ENCODE data around the gene RHOBTB3.

RHOBTB3 gene

DNA sequence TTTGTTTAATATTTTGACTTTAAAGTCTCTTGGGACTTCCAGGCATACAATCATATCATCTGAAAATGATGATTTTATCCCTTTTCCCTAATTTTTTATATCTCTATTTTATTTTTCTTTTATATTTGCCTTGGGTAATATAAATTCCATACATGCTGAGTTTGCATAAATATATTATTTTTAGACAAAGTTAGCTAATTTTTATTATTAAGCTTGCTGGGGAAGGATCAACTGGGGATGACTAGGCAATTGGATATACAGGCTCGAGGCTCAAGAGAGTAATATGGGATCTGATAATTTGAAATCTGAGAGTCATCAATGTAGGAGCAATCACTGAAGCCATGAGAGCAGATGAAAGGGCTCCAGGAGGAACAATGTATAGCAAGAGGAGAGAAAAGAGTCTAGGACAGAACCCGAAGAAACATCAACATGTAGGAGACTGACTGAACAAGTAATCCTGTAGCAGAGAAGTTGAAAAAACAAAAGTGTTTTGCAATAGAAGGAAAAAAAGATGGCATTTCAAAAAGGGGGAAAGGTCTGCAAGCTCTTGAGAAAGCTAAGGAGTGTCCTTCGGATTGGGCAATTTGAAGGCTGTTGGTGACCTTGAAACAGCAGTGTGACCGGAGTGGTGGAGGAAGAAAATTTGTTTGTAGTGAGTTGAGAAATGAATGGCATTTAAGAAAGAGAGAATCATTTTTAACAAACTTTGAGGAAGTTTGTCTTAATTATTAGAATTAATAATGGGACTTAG, 17.0 kb upstream of the RHOBTB3 start:
- no peak for DNase-seq (ENCODE audit: low spot score)

DNA sequence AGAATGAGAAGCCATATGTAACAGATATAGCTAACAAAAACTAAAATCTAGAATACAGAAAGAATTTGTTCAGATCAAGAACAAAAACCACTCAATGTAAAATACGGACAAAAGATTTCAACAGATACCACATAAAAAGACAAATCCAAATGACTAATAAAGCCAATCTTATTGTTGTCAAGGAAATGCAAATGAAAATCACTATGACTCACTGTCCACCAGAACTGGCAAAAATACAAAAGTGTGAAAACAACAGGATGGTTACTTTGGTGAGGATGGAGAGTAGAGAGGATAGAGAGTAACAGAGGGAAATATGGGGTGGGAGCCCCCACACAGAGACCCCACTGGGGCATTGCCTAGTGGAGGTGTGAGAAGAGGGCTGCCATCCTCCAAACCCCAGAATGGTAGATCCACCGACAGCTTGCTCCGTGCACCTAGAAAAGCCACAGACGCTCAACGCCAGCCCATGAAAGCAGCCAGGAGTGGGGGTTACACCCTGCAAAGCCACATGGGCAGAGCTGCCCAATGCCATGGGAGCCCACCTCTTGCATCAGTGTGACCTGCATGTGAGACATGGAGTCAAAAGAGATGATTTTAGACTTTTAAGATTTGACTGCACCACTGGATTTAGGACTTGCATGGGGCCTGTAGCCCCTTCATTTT, 15.2 kb upstream of the RHOBTB3 start:
- no peak for DNase-seq (ENCODE audit: low spot score)

DNA sequence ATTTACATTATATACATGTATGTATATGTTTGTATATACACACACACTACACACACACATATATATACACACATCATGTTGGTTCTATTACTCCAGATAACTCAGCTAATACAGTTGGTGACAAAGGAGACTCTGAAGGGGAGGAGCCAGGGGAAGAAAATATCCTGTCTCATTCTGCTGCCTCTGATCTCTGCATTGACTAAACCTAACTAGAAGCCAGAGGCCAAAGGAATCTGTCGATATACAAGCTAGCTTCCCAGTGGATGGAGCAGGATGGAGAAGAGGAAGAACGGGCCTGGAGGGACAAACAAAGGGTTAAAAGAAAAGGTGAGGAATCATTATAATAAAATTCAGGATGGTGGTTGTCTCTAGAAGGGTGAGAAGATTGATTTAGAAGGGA, 13.7 kb upstream of the RHOBTB3 start:
- DNase-seq (ENCODE audit: low spot score): no peak

DNA sequence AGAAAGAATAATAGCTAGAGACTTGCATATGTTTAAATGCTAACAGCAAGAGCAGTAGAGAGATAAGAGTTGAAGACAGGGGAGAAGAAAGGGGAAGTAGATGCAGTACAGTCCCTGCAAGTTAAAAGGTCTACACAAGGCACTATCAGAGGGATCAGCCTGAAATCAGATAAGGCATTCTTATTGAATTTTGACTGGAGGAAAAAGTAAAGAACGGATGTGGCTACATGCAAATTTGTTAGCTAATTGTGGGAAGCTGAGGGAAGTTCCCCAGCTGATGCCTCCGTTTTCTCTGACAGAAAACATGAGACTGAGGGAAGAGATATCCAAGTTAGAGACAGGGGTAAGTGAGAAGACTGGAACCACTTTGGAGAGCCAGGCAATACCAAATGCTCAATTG, 12.9 kb upstream of the RHOBTB3 start:
- DNase-seq (ENCODE audit: low spot score): no peak

DNA sequence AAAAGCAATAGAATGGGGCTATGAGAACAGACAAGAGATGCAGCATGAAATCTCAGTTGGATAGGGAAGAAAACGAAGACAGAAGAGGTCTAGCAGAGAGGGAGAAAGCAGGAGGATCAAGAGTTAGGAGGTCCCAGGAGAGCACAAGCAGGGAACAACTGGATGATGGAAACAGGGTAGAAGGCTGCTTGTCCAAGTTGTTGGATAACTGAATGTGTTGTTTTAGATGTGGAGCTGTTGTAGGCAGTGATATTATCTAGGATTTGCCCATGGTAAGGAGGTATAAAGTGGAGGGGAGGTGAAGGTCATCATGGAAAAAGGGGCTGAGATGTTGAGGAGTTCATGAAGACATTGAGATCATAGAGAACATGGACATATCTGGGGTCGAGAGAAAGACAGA, 12.4 kb upstream of the RHOBTB3 start:
- DNase-seq (ENCODE audit: low spot score): no peak

DNA sequence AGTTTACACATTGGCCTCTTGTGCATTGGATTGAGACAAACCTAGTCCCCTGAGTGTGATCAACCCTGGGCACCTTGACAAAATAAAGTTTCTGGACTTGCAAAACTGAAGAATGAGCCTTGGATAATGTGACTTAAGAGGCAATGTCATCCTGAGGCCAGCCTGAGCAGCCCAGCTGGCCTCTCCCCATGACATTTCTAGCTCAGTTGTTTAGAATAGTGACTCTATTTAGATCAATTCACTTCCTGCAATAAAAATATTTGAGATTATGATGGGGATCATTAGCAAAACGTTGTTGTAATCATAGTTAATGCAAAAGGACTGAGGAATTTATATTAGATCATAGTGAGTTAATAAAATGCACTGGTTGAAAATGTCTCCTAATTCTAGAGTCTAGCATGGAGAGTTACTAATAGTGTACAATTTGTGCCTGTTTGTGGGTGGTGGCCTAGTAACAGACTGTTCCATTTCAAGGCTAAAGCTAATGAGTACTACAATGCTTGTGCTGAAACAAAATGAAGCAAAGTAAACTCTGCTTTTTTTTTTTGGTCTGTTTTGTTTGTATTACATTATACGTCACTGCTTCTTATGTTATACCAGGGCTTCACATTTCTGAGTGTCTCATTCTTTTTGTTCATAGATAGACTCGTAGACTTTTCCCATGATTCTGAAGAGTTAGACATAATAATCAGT, 10.9 kb upstream of the RHOBTB3 start:
- DNase-seq (ENCODE audit: low spot score): peak; percentile 61

DNA sequence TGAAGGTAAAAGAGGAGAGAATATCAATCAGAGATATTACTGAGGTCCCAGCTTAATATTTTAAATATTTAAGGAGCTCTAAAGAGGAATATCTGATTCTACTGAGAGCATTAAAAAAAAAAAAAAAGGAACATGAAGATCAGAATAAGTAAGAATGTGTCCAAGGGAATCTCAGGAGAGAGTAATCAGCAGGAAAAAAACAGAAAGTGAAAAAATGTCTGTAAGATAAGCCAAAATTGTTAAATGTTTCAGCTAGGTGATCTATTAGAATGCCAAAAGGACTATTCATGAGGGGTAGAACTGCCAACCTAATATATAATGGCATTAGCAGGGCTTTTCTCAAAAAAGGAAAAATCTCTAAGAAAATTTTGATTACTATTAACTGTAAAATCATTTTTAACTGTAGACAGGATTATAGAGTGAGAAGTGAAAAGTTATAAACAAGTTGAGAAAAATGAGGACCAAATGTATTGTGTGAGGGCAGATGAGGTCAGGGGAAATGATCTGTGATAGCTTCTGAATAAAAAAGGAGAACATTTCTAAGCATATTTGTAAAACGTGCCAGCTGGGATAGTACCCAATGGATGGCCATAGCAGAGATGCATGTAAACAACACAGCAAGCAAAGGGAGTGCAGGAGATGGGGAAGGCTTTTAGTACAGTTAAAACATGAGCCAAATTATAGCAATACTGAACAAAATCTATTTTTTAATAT, 9.4 kb upstream of the RHOBTB3 start:
- DNase-seq (ENCODE audit: low spot score): no peak

DNA sequence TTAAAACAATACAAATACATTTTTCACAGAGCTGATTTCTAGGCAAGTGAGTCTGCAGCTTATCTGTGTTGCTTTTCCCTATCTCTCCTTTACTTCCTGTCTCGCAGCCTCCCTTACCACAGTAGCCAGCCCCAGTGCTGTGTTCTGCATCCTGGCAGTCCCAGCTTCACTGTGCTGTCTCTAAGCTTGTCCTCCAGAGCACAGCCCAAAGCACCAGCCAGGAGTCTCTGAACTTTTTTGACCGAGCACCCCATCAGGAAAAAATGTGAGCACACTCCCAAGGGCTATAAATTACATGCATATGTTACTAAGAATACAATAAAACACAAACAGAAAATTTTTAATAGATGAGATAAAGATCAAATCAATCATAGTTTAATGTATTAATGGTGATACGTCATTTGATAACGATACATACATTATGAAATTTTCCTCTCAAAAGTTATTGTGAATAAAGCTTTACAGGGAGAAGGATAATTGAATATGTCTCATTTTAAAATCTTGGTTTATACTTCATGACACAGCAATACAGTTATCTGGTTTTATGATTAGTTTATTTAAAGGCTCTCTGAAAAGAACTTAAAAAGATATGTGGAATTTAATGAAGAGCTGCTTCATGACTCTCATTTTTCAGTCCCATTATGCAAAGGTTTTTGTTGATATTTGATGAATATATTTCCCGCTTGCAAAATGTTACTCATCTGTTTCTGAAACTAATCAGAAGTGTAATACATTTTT, 7.3 kb upstream of the RHOBTB3 start:
- DNase-seq (ENCODE audit: low spot score): no peak

DNA sequence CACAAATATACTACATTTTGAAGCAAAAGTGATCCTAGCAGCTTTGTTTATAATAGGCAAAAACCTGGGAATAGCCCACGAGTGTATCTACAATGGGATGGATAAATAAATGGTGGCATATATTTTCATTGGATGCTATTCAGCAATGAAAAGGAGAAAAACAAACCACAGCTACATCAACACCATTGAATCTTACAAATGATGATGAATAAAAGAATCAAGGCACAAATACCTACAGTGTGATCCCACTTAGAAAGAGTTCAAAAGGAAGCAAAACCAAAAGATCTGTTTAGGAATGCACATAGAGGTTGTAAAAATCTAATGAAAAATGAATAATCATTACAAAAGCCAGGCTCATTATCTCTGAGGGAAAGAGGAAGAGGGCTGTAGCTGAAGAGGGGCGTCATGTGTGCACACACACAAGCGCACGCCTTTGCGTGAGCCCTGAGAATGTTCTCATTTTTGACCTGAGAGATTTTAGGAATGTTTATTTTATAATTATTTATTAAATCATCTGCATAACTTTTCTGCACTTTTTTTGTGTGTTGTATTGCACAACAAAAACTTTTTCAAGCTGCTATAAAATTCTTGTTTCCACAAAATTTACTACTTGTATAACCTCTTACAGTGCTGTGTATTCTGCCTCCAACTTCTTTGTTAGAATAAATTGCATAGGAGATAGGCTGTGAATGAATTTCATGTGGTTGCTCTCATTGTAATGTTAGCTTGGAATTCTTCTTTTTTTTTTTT, 5.9 kb upstream of the RHOBTB3 start:
- no peak for DNase-seq (ENCODE audit: low spot score)

DNA sequence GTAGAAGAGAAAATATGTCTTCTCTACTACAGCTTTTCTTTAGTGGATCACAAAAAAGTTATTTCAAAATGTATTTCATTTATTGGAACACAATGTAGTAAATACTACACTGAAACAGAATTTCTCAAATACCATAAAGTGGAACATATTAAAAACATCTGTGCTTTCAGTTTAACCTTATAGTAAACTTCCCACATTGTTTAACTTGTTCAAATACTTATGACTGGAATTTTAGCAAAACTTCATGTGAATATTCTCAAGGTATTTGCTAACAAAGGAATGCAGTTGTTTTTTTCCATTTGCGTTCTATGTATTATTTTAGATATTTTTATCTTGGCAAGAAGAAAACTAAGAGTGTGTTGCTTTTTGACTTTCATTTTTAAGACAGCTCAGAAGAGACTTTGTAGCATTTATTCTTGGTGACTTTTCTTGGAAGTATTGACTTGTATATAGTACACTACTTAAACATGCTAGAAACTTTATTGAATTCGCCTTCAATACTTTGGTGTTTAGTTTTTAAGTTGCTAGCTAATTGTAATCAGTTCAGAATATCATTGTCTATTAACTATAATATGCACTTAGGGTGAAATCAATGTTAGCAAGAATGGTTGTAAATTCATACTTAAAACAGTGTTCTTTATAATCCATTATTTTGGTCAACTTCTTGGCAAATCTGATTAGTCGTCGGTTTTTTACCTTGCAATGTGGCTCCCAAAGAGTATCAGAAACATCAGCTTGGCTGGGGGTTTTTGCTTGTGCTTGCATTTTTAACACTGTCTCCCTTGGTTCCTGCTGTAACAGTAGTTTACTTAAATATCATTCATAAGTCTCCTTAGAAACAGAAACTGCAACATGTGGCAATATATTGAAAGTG, 5.0 kb upstream of the RHOBTB3 start:
- no peak for DNase-seq (ENCODE audit: low spot score)

DNA sequence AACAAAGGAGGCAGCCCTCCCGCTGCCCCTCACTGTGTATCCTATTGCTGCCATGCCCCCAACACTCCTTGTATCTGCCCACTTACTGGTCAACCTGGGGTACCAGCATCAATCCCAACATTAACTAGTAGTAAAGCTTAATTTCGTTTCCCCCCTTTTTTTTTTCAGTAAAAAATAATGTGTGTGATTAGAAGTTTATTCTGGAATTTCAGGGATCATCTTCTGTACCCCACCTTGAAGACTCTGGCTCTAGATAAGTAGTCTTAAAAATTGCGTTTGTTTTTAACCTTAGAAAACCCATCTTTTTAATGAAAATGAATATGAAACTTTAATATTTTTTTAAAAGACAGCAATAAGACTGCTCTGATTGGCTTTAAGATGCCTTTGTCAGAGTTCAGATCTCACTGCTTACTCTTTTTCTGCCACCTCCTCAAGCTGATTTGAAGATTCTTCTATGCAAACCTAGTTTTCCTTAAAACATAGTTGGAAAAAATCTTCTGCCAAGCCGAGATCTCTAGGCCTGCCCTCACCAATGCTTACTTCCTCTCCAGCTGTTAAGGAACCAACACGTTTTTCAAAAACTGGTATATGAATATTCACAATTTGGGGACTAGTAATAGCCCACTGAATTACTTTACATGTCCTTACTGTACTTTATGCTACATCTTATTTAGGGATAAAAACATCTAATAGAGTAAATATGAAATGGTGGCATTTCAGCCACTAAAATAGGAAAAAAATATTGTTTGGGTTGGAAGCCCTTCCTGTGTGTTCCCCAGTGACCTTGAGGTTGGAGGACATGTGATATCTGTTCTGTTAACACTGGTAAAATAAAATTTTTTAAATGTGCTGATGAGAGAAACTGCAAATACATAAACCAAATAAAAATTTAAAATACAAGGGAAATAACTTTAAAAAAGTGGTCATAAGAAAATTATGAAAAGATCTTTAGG, 4.0 kb upstream of the RHOBTB3 start:
- DNase-seq (ENCODE audit: low spot score): no peak

DNA sequence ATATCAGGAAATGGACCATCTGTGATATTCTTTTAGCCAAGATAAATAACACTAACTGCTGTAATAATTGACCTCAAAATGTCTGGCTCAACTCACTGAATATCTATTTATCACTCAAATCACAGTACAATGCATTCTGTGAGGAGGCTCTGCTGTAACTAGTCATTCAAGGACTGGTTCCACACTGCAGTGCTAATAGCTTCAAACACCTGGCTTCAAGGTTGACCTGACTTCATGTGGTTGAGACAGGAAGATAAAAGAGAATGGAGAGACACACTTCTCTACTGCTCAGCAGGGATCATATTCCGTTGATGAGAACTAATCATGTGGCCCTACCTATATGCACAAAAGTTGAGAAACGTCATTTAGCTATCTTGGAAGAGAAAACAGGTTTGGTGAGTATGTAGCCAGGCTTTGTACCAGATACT, 3.4 kb upstream of the RHOBTB3 start:
- DNase-seq (ENCODE audit: low spot score): no peak

DNA sequence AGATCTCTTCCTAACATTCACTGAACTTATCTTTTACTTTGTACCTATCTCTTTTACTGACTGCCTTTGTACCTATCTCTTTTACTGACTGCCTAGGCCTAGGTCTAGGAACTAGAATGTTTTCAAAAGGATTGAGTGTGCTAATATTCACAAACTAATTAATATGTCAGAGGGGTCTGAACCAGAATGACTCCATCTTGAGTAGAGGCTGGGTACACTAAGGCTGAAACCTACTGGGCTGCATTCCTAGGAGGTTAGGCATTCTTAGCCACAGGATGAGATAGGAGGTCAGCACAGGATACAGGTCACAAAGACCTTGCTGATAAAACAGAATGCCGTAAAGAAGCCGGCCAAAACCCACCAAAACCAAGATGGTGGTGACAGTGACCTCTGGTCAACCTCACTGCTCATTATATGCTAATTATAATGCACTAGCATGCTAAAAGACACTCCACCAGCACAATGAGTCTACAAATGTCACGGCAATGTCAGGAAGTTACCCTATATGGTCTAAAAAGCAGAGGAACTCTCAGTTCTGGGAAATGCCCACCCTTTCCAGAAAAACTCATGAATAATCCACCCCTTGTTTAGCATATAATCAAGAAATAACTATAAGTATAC, 2.5 kb upstream of the RHOBTB3 start:
- DNase-seq (ENCODE audit: low spot score): no peak

DNA sequence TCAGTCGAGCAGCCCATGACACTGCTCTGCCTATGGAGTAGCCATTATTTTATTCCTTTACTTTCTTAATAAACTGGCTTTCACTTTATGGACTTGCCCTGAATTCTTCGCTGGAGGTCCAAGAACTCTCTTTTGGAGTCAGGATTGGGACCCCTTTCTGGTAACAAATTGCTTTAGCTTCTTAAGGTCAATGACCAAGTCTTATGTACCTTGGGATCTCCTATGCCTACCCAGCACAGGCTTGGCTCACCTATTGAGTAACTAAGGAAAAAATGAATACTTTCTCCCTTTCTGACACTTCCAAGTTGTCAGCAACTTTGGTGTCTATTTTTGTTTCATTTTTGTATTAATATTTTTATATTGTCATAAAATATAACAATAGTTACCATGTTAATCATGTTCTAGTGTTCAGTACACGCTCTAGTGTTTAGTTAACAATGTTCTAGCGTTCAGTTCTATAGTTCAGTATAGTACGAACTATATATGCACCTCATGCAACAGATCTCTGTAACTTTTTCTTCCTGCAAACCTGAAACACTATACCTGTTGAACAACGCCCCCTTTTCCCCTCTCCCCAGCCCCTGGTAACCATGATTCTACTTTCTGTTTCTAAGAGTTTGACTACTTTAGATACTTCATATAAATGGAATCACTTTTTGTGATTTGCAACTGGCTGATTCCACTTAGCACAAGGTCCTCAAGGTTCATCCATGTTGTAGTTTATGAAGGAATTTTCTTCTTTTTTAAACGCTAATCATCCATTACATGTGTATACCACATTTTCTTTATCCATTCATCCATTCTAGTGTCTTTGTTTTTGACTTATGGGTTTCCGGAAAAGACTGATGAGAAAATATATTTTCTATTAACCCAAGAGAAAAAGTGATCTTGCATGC, 1.8 kb upstream of the RHOBTB3 start:
- DNase-seq (ENCODE audit: low spot score): no peak

DNA sequence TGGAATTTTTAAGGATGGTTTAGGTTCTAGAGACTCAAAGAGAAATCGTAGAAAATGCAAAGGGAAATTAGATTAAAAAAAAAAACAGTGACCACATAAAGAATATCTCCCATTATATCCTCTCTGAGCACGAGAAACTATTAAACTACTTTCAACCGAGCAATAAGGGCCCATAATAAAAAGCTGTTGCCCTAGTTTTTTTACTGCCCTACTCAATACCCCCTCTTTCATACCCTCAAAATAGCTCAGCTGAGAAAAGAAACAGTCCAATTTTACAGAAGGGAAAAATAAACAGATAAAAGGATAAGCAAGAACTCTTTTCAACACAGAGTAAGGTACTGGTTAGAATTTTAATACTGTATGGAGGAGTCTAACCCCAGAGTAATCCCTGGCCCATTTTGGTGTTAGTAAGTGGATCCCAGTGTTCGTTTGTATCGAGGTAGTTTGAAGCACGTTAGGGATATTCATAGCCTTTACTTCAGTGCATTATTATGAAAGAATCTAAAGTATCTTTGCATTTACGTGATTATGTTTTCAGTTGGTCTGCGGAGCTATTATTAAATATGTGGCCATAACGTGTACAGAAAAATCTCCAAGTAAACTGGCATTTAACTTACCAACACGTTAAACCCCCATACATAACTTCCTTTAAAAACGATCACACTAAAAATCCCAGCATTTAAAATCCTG, 980 bp upstream of the RHOBTB3 start:
- no peak for DNase-seq (ENCODE audit: low spot score)

DNA sequence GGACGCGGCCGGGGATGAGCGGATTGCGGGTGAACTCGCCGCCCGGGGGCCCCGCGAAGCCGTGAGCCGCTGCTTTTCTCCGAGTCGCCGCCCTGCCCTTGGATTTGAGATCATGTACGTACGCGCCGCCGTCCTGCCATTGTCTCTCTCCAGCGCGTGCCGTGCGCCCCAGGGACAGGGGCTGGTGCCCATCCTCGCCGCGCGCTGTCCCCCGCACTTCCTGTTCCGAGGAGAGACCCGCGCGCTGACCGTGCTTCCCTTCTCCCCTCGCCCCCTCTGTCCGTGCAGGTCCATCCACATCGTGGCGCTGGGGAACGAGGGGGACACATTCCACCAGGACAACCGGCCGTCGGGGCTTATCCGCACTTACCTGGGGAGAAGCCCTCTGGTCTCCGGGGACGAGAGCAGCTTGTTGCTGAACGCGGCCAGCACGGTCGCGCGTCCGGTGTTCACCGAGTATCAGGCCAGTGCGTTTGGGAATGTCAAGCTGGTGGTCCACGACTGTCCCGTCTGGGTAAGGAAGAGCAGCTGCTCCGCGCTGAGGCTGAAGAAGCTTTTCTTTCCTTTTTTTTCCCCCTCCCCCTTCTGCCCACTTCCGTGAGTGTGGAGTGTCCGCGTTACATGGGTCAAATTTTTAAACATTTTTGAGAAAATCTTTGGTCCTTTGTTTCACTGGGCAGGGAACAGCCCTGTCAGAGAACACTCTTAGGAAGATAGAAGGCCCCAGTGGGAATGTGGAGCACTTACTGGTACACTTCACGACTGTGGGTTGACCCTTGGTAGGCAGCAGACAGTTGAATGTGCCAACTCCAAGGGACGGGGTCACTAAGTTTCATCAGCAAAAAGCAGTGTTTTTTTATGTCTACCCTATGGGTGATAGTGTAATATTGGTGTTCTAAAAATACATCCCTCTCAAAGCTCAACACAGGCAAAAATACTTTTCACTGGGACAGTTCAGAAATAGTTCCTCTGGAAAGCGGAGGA, 727 bp downstream of the RHOBTB3 start:
- no peak for DNase-seq (ENCODE audit: low spot score)
